Smooth muscle cell (in vitro differentiated cells): ENCODE data around the gene DCAF8. TPM values are rescaled to one million over a fixed set of nuclear protein-coding genes. Genes with fewer than 3 reads are reported as not detected.

Experiments used
- DNase-seq: peaks from one replicate; lab custom pipeline; 2025; ENCODE audit not compliant: unreplicated experiment; lab: John Stamatoyannopoulos, UW
- H2AFZ ChIP-seq: fragments of 200-600 bp; sonication (generic); 2 replicates; pipeline ENCODE4 v1.6.0; 2016; ENCODE audit warnings: antibody characterized with exemption, low read depth, mild to moderate bottlenecking
- H3F3A ChIP-seq: fragments of 200-600 bp; sonication (generic); 2 replicates; pipeline ENCODE4 v1.6.0; 2017; ENCODE audit warnings: antibody characterized with exemption, low read depth
- H3K27ac ChIP-seq: fragments of 200-600 bp; sonication (generic); 2 replicates; pipeline ENCODE4 v1.5.1; 2016; ENCODE audit warnings: low read depth, mild to moderate bottlenecking
- H3K27me3 ChIP-seq: fragments of 200-600 bp; sonication (generic); 2 replicates; pipeline ENCODE4 v1.6.1; 2016; ENCODE audit warnings: low read depth, mild to moderate bottlenecking
- H3K36me3 ChIP-seq: fragments of 200-600 bp; sonication (generic); 2 replicates; pipeline ENCODE4 v1.5.1; 2016; ENCODE audit warnings: low read depth
- H3K4me1 ChIP-seq: fragments of 200-600 bp; sonication (generic); 2 replicates; pipeline ENCODE4 v1.5.1; 2016; ENCODE audit warnings: low read depth
- H3K4me2 ChIP-seq: fragments of 200-600 bp; sonication (generic); 2 replicates; pipeline ENCODE4 v1.6.0; 2016; ENCODE audit warnings: mild to moderate bottlenecking
- H3K4me3 ChIP-seq: fragments of 200-600 bp; sonication (generic); 2 replicates; pipeline ENCODE4 v1.5.1; 2016; ENCODE audit warnings: mild to moderate bottlenecking
- H3K79me2 ChIP-seq: fragments of 200-600 bp; sonication (generic); 2 replicates; pipeline ENCODE4 v1.6.0; 2016; ENCODE audit warnings: low read depth, mild to moderate bottlenecking
- H3K9ac ChIP-seq: fragments of 200-600 bp; sonication (generic); 2 replicates; pipeline ENCODE4 v1.6.0; 2016; ENCODE audit warnings: low read depth
- H3K9me3 ChIP-seq: fragments of 200-600 bp; sonication (generic); replicated peaks from 2 replicates; pipeline ENCODE4 v1.5.1; 2016; ENCODE audit warnings: low read depth
- H4K20me1 ChIP-seq: fragments of 200-600 bp; sonication (generic); 2 replicates; pipeline ENCODE4 v1.6.0; 2016; ENCODE audit warnings: low read depth
- CTCF ChIP-seq: fragments of 200-600 bp; sonication (generic); IDR thresholded peaks from 2 replicates; pipeline ENCODE4 v1.5.1; 2017; ENCODE audit warnings: borderline replicate concordance, mild to moderate bottlenecking, antibody characterized with exemption; ENCODE audit not compliant: insufficient read depth, poor library complexity, severe bottlenecking
- WGBS: methylation state at CpG from one replicate; pipeline ENCODE4 v1.1.7; 2016; ENCODE audit warnings: low lambda C conversion rate; 5-methylcytosine and 5-hydroxymethylcytosine counted together
- polyA plus RNA-seq: library from polyadenylated mRNA; unstranded; fragments of >200 nt; fragmentation: Nextera tagmentation; extraction: Ambion mirVana; gene quantifications from 2 replicates; pipeline ENCODE4 v1.2.1, GENCODE V29; 2016
- total RNA-seq: library from RNA; depleted of rRNA; stranded (reverse); fragments of >200 nt; gene quantifications from 2 replicates; pipeline ENCODE4 v1.2.3, GENCODE V29; 2014

DCAF8 gene
- total and polyA plus RNA-seq, 2 experiments from 2014 or later: 63.6 to 79.9 TPM

- WGBS: 49% methylated on average over 7 of the region's 7 CpGs
- TF ChIP-seq CTCF: no peak
- Histone ChIP-seq H3K4me2 (peak overlapping the region; percentile 88), H3K27me3 (no peaks in the 10 kb centered on the region), H3K27ac (peak overlapping the region; percentile 95), H3K4me3 (no peak overlapping the region), H3K9ac (peak overlapping the region; percentile 34), H4K20me1 (peaks cover 72% of the 10 kb centered on the region), H3K9me3 (no peaks in the 10 kb centered on the region), H3F3A (peaks cover 26% of the 10 kb centered on the region), H3K79me2 (peaks cover 38% of the 10 kb centered on the region), H3K4me1 (peaks cover 64% of the 10 kb centered on the region), H3K36me3 (no peaks in the 10 kb centered on the region), H2AFZ (no peak overlapping the region)
- DNase-seq: no peak
Measured at GRCh38 chr1:160209321-160210046, 52.9 kb downstream of the DCAF8 start.

GRCh38 chr1:160208557-160209320 lies 53.6 kb downstream of the DCAF8 start:
- no peaks in the 10 kb centered on the region for H3K27me3 ChIP-seq
- H3K79me2 ChIP-seq: peaks cover 38% of the 10 kb centered on the region
- no peaks in the 10 kb centered on the region for H3K9me3 ChIP-seq
- H3K27ac ChIP-seq: peak overlapping the region; percentile 95
- peaks cover 65% of the 10 kb centered on the region for H3K4me1 ChIP-seq
- peak overlapping the region; percentile 88 for H3K4me2 ChIP-seq
- H3K4me3 ChIP-seq: no peak overlapping the region
- no peak overlapping the region for H2AFZ ChIP-seq
- no peaks in the 10 kb centered on the region for H3K36me3 ChIP-seq
- no peak for DNase-seq
- 52% methylated on average over 6 of the region's 6 CpGs for WGBS
- TF ChIP-seq CTCF: no peak
- H3K9ac ChIP-seq: peak overlapping the region; percentile 34
- H3F3A ChIP-seq: peaks cover 26% of the 10 kb centered on the region
- H4K20me1 ChIP-seq: peaks cover 69% of the 10 kb centered on the region

GRCh38 chr1:160207771-160208556 lies 54.4 kb downstream of the DCAF8 start:
- H3K9me3 ChIP-seq: no peaks in the 10 kb centered on the region
- H3F3A ChIP-seq: peaks cover 21% of the 10 kb centered on the region
- H3K9ac ChIP-seq: peak overlapping the region; percentile 34
- no peak overlapping the region for H3K4me3 ChIP-seq
- no peak for DNase-seq
- 54% methylated on average over 9 of the region's 9 CpGs for WGBS
- peaks cover 63% of the 10 kb centered on the region for H4K20me1 ChIP-seq
- H3K4me2 ChIP-seq: peak overlapping the region; percentile 88
- H3K79me2 ChIP-seq: peaks cover 38% of the 10 kb centered on the region
- H3K27me3 ChIP-seq: no peaks in the 10 kb centered on the region
- H3K27ac ChIP-seq: peak overlapping the region; percentile 95
- peaks cover 65% of the 10 kb centered on the region for H3K4me1 ChIP-seq
- no peak overlapping the region for H2AFZ ChIP-seq
- no peak for TF ChIP-seq CTCF
- H3K36me3 ChIP-seq: no peaks in the 10 kb centered on the region
